HG03175 (cell line): ENCODE results near the gene ACADS.

Experiments
- ATAC-seq: cut with Tn5 transposase; IDR thresholded peaks from one replicate; pipeline ENCODE4 v1.9.1; 2021; ENCODE audit warnings: mild to moderate bottlenecking, moderate library complexity; ENCODE audit not compliant: unreplicated experiment

The ACADS gene

GRCh38 chr12:120754792-120755191, 29.2 kb downstream of the ACADS start:
- ATAC-seq: no peak

GRCh38 chr12:120755269-120755668, 29.6 kb downstream of the ACADS start:
- no peak for ATAC-seq

GRCh38 chr12:120757226-120757742, 31.7 kb downstream of the ACADS start:
- ATAC-seq: no peak

GRCh38 chr12:120757949-120758348, 32.3 kb downstream of the ACADS start:
- ATAC-seq: no peak

GRCh38 chr12:120758798-120759590, 33.4 kb downstream of the ACADS start:
- ATAC-seq: no peak

GRCh38 chr12:120759591-120760348, 34.1 kb downstream of the ACADS start:
- no peak for ATAC-seq

GRCh38 chr12:120760349-120761254, 35.0 kb downstream of the ACADS start:
- ATAC-seq: no peak

- ATAC-seq: no peak
Measured at GRCh38 chr12:120761519-120761934, 35.9 kb downstream of the ACADS start.

GRCh38 chr12:120762086-120762485, 36.5 kb downstream of the ACADS start:
- no peak for ATAC-seq

- ATAC-seq: no peak
Measured at GRCh38 chr12:120763250-120763649, 37.6 kb downstream of the ACADS start.

GRCh38 chr12:120764816-120765215, 39.2 kb downstream of the ACADS start:
- no peak for ATAC-seq

- ATAC-seq: no peak
Measured at GRCh38 chr12:120766566-120766965, 40.9 kb downstream of the ACADS start.

GRCh38 chr12:120767071-120768024, 41.7 kb downstream of the ACADS start:
- ATAC-seq: no peak

GRCh38 chr12:120771097-120771496, 45.5 kb downstream of the ACADS start:
- ATAC-seq: no peak

GRCh38 chr12:120774169-120774916, 48.7 kb downstream of the ACADS start:
- ATAC-seq: no peak

- ATAC-seq: no peak
Measured at GRCh38 chr12:120775862-120776552, 50.4 kb downstream of the ACADS start.

GRCh38 chr12:120783197-120783596, 57.6 kb downstream of the ACADS start:
- no peak for ATAC-seq

- no peak for ATAC-seq
Measured at GRCh38 chr12:120784804-120785203, 59.2 kb downstream of the ACADS start.
